TTC549 (cell line): ENCODE results near the gene MYO1B.

Experiments used
- FAIRE-seq: peaks from 2 replicates; lab custom pipeline; 2012; peaks lifted over from hg19 to GRCh38; lab: Jason Lieb, UNC

Gene MYO1B

DNA sequence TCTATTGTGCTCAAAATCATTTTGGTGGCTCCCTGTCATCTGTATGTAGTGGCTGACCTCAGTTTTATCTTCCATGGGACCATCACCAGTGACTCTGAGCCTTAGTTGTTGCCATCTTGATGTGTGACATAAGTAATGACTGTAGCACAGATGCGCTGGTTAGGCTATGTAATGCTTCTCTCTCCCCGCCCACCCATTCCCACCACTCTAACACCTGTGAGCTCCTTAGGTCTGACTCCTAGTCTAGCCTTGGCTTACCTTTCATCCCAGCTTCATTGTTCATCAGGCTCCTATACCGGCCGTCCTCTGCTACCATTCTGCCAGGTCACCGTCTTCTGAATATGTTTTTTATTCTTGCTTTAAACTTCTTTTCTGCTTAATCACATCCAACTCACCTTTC is 17.2 kb downstream of the MYO1B start:
- FAIRE-seq, result no peak

DNA sequence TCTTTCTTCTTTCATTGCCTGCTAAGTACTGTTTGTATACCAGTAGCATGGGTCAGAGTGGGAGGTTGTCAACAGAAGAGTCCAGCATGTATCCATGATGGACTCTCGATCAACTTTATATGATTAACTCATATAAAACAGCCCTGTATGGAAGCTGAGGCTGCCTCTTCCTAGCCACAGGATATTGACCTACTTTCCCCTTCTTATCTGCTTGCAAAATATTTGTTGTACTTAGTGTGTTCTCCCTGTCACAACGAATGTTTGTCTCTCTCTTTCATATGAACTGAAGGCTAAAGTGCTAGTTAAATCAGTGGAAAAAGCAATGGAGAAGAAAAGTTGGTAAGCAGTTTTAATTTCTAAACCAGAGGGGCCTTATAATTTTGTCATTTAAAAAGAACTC is 17.8 kb downstream of the MYO1B start:
- no peak for FAIRE-seq

DNA sequence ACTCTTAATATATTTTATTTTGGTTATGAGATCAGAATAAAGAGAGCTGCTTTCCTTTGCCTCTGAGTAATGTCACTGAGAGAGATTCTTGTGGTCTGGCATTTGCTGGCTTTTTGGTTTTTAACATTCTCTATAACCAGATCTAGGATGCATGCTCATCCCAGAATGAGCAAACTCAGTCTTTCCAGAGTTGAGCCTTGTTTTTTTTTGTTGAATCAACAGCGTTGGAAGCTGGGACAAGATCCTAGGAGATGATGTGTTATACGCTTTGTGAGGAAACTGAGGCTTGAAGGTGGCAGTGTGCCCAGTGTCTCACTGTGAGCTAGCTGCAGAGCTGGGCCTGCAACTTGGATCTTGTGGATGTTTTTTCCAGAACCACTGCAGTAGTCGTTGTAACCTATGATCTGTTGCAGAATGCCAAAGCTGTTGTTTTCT is 19.5 kb downstream of the MYO1B start:
- no peak for FAIRE-seq

DNA sequence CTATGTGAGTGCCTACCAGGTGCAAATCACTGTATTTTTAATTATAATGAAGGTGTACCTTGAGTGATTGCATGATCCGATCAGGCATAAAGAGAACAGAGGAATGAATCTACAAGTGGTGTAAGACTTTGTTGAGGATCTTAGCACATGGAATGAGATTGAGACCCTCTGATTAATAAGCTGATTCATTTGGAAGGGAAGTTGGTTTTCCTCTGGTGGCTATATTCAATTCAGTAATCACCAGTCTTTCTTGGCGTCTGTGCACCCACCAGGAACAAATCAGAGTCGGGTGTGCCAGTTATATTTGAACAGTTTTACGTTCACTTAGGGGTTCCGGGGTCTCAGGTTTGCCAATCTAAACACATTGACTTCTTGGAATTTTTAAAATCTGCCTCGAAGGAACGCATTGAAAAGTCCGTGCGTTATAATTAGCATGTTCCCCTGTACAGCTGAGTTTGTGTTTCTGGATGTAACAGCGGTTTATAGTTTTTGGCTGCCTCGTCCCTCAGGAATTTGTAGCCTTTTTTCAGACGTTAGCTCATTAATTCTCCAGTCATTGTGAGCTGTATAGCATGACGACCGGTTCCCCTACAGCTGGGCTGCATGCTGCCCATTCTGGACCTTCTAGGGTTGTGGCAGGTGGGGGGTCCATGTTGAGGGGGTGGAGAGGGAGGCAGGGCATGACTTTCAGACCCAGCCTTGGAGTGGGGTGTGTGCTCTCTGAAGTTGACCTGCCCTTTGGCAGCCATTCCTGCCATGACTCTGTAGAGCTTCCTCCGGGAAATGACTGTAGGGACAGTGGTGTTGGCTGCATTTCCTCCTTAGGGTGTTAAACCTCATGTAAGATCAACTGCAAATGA is 20.3 kb downstream of the MYO1B start:
- FAIRE-seq, result no peak

DNA sequence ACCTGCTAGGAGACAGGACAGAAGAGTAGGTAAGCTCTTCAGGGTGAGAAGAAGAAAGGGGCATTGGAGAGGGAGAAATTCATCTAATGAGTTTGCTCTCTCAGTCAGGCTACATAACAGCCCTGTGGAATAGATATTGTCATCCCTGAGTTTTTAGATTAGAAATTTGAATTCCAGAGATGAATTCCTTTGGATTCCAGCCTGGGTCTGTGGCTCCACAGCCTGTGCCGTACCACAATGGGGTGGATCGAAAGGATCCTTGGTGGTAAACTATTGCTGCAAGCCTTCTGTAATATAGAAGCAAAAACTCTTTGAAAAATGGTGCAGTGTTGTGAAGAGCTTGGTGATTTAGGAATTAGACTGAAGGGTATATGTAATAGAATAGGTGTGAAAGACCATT is 21.0 kb downstream of the MYO1B start:
- FAIRE-seq, result no peak

DNA sequence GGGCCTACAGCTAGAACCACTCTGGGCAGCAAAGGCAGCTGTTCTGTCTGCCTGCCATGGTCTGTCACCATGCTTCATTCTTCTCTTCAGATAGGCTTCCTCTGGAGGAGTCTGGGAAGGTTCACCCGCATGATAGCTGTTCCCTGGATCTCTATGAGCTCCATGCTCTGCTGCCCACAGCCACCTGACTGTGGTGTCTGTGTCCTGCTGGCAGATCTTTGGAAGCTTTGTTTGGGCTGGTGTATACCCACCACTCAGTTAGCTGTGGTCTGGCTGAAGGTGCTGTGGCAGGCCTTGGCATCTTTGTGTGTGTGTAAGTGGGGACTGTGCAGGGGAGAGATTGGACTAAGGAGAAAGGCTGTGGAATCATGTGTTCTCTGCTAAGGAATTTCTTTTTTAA is 23.4 kb downstream of the MYO1B start:
- no peak for FAIRE-seq

DNA sequence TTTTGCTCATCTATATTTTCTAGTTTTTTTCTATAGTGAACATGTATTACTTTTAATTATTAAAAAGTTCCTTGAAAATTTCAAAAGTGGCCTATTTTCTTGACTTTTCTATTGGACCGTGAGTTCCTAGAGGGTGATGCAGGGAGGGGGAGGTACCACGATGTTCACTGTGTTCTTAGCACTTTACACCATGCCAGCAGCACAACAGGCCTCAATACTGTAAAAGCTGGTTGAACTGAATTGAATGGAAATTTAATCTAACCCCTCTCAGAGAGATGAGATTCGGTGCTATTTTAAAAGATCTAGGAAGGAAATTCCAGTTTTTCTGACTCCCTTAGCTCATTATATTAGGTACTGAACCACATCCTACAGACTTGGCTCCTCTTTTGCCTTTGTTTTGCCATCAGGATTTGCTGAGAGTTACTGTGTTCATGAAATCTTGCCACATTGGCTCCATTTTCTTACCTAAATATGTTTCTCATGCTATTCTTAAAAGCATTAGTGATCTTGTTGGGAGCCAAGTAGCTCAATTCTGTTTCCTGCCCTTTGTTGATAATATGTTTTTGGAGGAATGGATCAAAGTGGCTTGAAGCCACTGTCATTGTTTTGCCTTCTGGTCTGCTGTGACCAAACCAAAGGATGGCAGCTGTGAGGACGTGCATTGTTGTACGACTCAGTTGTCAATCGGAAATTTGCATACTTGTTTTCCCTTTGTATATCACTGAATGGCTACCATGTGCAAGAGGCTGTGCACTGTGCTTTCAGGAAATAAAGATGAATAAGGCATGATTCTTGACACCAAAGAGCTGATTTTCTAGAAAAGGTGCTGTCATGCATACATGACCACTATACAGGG is 25.3 kb downstream of the MYO1B start:
- FAIRE-seq, result no peak

DNA sequence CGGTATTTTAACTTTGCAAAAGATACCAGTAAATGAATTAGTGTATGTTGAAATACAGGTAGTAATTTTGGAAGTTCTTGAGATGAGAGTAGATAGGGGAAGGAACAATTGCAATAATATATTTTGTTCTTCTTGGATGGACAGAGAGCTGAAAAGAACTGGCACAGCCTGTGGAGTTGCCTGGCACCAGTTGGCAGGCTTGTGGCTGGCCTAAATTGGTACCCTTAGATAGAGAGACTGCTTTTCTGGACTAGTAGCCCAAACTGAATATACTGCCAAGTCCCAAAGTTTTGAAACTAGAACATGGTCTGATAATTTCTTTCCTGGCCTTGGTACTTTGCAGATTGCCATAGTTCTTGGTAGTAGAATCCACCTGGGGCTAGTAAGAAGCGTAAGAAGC is 26.9 kb downstream of the MYO1B start:
- FAIRE-seq, result no peak

DNA sequence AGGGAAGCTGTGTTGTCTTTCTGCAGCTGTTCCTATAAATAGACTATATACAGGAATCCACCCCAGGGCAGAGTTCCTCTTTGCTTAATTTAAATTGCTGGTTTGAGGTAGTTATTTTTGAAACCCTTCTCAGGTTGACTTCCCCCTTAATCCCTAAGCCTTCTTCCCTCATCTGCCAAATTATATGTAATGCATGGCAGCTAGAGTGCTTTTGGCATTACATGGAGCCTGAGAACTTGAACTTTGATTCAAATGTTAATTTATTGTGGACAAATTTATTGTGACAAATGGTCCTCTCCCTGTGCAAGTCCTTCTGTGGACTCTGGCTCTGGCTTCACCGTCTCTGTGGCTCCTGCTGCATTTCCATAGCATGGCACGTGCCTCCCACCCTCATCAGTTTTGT is 29.2 kb downstream of the MYO1B start:
- FAIRE-seq, result no peak

DNA sequence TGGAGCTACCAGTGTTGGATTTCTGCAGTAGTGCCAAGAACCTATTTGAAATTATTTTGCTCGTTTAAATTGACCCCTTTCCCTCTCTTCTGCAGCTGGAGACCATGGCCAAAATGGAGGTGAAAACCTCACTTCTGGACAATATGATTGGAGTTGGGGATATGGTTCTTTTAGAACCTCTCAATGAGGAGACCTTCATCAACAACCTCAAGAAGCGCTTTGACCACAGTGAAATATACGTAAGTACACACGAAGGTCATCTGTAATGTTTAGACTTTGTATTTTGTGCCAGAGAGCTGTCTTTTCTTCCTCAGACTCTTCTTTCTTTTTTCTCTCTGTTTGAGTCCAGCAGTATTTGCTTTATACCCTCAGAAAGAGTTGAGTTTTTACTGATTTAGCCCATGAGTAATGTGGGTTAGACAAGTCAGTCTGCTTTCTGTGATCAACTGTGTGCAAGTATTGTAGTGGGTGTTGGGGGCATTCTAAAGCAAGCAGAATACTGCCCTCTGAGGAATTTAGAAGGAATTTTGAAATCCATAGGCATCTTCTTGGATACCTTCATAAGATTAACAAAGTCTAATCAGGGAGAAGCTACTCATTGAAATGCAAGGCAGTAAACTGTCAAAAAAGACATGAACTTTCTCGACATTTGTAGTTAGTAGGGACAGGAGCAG is 31.7 kb downstream of the MYO1B start:
- FAIRE-seq, result no peak

DNA sequence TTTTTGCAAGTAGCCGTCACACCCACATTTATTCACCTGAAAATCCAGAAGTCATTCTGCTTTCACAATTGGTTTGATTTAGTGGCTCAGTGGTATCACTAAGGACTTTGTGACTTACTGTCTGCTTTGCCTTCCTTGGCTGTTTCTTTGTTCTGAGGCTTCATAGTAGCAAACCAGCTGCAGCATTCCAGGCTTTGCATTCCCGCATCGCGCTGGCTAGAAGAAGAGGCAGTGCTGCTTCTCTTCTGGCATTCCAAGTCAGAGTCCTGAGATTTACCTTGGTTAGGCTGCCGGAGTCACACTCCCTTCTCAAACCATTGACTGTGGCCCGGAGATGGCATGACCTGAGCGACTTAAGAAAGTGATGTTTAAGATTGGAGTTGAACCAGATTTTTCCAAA is 35.1 kb downstream of the MYO1B start:
- no peak for FAIRE-seq

DNA sequence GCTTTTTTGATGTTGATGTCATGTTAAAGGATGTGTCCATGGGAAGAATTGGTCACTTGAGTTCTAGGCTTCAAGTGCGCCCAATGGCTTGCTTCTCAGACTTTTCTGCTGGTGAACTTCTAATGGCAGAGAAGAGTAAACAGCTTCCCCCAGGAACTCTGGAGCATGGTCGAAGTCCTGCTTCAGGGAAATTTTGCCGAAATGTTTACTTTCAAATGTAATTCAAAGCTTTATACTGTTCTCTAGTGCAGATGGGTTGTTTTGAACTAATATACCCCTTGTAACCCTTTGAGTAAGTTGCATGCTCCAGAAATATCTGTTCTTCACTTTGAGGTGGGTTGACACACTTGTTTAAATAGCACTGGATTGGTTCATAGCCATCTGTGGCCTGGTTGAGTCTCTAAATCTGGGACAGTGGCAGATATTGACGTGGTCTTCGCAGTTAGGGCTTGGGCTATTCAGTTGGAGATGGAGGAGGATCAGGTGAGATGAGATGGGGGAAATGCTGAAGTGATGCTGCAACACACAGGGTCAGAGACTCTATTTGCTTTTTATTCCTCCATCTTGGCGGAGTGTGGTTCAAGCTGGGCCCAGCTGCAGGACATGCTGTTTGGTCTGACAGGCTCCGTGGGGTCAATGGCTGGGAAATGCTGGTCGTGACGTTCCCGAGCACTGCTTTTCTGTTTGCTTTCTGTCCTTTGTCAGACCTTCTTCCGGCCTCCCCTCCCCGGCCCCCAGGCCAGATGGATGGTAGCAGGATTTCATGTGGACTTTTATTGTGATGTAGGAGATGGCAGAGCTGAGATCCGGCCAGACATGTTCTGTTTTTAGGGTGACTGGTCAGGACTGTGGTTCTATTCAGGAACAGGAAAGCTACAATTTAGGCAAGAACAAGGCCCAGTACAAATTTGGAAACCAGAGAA is 35.9 kb downstream of the MYO1B start:
- no peak for FAIRE-seq

DNA sequence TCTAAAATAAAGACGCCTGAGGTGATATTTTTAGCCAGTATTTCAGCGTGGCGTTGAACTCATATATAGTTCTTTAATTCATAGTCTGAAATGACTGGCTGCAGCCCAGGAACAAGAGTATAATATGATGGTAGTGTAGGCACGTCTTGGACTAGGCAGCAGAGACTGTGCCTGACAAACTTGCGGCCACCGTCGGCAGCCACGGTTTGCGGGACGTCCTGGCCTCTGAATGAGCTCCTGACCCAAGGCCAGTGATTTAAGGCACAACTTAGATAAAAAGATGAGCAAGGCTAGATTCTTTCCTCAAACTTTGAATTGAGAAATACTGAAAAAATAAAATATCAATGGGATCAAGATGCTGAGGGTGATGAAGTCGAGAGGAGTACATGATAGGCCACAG is 40.0 kb downstream of the MYO1B start:
- FAIRE-seq, result no peak

DNA sequence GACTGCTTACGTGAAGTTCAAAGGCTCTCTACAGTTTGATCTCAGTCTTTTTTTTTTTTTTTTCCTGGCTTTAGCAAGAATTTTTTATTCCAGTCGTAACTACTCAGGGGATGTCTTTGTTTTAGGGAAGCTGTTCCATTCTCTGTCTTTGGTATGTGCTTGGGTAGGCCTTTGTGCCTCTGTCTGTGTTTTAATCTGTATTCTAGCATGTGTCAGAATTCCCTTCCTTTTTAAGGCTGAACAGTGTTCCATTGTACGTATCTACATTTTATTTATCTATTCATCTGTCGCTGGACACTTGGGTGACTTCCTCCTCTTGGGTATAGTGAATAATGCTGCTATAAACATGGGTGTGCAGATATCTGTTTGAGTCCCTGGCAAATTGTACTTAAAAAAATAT is 42.6 kb downstream of the MYO1B start:
- FAIRE-seq, result no peak

DNA sequence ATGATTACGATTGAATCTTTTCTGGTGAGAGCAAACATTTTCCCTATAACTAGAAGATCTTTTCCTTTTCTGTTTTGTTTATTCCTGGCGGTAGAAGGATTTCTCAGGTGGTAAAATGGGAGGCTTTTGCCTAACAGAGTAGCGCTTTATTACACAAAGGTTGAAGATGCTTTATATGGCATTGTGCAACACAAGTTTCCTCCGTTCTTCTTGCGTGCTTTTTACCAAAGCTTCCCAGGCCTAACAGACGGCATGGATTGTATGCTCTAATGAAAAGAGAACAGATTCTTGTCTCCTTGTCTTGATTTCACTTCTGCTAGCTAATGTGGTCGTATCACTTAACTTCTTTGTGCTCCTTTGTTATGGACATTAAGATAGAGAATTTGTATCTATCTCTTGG is 43.8 kb downstream of the MYO1B start:
- FAIRE-seq, result no peak

DNA sequence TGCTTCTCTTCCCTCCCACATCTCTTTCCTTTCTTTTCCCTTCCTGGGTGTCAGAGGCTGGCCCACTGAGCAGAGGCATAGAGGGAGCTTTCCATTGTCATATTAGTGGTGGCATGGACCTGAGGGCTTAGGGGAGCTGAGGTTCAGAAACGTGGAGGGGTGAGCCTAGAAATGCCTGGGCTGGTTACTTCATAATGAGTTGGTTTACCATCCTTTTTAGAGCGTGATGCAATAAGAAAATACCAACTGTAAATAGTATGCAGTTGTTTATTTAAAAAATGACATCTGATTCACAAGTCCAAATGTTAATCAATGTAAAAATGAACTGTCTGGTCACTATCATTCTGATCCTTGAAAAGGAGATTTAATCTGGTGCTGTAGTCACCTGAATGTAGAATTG is 46.3 kb downstream of the MYO1B start:
- FAIRE-seq, result no peak

DNA sequence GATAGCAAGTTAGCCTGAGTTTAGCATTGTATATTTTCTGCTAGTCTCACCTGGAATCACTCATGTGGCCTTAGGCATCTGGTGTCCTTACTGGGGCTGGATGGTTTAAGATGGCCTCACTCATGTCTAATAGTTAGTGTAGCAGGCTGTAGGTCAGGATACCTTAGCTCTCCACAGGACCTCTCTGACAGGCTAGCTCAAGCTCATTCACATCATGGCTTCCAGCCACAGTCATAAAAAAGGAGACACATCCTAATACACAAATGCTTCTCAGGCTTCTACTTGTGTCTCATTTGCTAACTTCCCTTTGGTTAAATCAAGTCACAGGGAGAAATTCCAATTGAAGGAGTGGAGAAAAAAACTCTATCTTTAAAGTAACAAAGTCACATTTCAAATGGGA is 47.7 kb downstream of the MYO1B start:
- no peak for FAIRE-seq

DNA sequence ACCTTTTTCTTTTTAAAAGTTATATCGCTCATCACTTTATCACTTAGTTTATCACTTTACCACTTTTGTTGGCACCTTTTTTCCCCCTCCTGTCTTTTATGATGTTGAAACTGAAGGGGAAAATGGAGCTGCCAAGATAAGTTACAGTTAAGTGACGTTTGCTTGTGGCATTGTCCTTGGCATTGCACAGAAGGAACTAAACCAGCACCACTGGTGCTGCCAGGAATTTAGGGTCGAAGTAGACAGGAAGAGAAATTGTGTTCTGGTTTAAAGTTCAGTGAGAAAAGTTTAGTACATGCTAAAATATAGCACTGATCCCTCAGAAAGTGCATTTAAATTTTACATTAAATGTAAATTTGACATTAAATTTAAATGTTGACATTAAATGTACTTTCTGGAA is 49.9 kb downstream of the MYO1B start:
- no peak for FAIRE-seq

DNA sequence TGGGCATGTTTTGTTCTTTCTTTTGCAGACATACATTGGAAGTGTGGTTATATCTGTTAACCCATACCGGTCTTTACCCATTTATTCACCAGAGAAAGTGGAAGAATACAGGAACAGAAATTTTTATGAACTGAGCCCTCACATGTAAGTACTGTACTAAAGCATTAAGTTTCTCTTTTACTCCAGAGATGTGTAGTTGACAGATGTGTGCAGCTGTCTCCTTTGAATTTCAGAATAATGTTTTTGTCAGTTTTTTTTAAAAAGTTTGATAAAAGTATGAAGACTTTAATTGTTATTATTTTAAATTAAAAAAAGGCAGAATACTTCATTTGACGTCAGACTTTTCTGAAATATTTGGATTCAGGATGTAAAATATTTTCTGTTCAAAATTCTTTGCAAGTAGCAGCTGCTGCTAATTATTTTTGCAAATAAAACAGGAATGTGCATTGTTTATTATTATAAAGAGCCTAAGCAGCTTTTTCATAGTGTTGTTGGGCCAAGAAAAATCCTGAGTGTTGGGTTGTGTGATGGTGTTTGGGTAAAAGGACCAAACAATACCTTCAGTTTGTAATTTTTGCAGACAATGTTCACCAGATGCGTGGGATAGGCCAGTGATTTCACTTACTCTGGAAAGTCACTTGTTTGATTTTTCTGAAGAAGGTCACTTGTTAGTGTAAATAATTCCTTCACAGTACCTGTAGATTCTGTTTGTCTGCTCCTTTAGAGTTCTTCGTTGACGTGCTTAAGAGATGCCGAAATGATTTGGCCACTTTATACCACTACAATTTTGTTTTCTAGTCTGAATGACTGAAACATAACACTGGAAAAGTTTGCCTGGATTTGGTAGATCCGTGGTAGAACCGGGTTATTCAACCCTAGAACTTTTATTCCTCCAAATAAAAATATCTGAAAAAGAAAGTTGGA is 51.1 kb downstream of the MYO1B start:
- FAIRE-seq, result no peak

DNA sequence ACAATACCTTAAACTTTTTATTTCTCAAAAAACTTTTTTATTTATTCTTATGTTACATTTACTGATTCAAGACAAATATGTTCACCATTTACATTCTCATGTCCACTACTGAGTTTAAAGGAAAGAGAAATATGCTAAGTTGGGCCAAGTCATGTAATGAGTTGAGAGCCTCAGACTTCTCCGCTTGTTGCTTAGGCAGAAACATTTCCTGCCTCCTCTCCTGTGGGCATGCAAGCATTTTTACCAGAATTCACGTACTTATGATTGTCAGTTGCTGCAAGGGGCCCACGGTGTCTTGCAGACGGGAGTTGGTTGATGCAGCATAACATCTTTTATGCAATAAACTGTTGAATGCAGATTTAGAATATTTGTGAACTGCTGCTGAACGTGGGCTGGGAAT is 51.8 kb downstream of the MYO1B start:
- FAIRE-seq, result no peak

DNA sequence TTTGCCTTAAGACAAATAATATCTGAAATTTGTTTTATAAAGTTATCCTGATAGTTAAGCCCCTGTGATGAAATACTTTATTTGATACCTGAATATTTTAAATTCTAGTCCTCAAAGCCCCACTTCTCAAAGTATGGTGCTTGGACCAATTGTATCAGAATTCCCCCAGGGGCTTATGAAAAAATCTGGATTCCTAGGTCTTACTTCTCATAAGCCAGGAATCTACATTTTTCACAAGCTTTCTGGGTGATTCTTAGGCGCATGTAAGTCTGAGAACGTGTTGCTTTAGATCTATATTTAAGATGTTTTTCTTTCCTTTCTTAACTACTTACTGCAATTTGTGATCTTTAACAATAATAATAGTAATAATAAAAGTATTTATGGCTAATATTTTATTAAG is 53.1 kb downstream of the MYO1B start:
- FAIRE-seq, result no peak
